HG03064 (cell line): Measurements from ENCODE around the gene PATZ1.
"Not testable (repeated sequence)": the region's sequence is repeated elsewhere in the genome, so short reads cannot be mapped to it uniquely, and the experiment has no call there.

Experiments
- ATAC-seq: cut with Tn5 transposase; IDR thresholded peaks from one replicate; pipeline ENCODE4 v1.9.1; 2021; ENCODE audit warnings: low read depth; ENCODE audit not compliant: unreplicated experiment

Gene PATZ1

GRCh38 chr22:31346255-31346732, at the start of gene PATZ1:
Gene PATZ1 (minus strand): TSS chr22:31346346. CDS start chr22:31345602, 744 bp downstream.
- ATAC-seq, result no peak

- no peak for ATAC-seq
These were observed 48.2 kb upstream of the PATZ1 start for GRCh38 chr22:31394326-31394725.

GRCh38 chr22:31393893-31394292, 47.7 kb upstream of the PATZ1 start:
- no peak for ATAC-seq

DNA sequence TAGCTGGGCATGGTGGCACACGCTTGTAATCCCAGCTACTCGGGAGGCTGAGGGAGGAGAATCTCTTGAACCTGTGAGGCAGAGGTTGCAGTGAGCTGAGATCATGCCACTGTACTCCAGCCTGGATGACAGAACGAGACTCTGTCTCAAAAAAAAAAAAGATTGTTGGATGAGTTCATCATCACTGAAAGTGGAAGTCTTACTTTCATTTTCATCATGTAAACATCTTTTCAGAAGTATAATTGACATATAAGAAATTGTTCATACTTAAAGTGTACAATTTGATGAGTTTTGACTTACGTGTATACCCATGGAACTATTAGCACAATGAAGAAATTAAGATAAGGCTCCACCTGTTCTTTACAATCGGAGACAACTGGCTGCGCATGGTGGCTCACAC, 32.5 kb upstream of the PATZ1 start:
- not testable (repeated sequence) for ATAC-seq

DNA sequence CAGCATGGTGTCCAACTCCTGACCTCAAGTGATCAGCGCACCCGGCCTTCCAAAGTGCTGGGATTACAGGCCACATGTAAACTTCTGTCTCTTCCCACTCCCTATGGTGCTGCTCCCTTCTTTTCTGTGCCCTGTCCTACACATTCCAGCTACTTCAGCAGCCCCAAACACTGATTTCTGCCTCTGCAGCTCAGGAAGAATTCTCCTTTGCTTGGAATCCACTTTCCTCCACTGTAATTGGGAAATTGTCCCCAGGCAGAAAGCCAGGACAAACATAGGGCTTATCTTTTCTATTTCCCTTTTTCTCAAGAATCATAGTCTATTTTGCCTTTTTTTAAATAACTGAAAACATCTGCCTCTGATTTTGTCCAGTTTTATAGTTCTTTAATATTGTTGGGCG, 32.0 kb upstream of the PATZ1 start:
- ATAC-seq, result no peak

- ATAC-seq, result no peak
These were observed 31.5 kb upstream of the PATZ1 start for GRCh38 chr22:31377612-31378011.

DNA sequence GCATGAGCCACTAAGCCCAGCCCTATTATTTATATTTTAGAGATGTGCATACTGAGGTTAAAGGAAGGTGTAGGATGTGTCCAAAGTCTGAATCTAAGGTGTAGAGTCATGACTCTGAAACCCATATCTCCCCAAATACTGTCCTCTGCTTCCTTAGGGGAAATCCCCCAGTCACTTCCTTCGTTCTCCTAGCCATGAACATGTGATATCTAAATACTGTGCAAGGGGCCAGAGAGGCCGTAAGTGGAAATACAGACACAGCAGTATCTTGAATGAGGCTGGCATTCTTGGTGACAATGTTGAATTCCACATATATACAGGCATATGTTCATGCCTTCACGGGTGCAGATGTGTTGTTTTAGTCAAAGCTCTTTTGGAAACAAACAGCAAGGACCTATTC, 21.3 kb upstream of the PATZ1 start:
- ATAC-seq, result no peak

DNA sequence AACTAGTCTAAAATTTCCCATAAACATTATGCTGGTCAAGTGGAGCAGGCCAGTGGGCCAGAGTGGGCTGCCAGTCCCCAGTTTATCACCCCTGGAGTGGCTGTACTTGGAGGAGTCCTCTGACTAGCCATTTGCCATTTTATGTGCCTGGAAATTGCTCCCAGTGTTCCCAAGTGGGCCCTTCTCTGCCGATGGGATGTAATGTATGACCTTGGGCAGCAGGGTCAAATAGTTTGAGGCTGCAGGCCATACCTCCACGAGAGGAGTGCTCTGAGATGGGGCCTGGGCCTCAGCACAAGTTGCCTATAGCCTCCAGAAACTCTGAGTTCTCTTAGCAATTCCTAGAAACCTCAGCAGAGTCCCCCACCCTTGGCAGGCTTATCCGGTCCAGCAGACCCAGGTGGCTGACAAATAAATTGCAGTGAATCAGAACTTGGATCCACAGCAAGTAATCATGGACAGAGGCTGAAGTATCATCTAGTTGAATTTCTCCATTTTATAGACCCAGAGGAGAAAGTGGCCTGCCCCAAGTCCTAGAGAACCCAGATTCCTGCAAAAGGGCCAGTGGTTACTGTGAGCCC, 17.8 kb upstream of the PATZ1 start:
- ATAC-seq, result no peak

DNA sequence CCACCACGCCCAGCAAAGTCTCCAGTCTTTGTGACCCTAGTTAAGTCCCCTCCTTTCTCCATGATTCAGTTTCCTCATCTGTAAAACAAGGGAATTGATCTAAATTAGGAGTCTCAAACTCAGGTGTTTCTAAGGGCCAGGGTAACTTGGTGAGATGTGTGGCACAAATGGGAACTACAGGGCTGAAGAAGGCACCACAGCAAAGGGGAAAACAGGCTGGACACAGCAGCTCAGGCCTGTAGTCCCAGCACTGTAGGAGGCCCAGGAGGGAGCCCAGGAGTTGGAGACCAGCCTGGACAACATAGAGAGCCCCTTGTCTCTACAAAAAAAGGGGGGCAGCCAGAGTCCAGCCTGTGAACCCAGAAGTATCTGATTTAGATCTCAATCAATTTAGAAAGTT, 15.6 kb upstream of the PATZ1 start:
- ATAC-seq, result no peak

- ATAC-seq, result no peak
These were observed 13.9 kb upstream of the PATZ1 start for GRCh38 chr22:31360029-31360428.

DNA sequence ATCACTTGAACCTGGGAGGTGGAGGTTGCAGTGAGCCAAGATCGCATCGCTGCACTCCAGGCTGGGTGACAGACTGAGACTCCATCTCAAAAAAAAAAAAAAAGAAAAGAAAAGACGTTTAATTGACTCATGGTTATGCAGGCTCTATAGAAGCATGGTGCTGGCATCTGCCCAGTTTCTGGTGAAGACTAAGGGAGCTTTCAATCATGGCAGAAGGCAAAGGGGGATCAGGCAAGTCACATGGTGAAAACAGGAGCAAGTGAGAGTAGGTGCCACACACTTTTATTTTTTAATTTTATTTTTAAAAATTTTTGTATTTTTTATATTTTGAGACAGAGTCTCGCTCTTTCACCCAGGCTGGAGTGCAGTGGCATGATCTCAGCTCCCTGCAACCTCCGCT, 8.4 kb upstream of the PATZ1 start:
- no peak for ATAC-seq

GRCh38 chr22:31350410-31350863, 4.3 kb upstream of the PATZ1 start:
- ATAC-seq, result no peak

DNA sequence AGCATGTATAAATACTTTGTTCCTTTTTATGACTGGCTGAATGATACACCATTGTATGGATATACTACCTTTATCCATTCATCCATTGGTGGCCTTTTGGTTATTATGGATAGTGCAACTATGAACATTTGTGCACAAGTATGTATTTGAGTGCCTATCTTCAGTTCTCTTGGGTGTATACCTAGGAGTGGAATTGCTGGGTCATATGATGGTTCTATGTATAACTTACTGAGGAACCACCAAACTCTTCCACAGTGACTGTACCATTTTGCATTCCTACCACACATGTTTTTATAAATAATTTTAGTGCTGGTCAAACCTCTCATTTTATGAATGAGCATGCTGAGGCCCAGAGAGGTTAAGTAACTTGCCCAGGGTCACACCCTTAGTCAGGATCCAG, 3.8 kb upstream of the PATZ1 start:
- no peak for ATAC-seq

GRCh38 chr22:31348766-31349165, 2.6 kb upstream of the PATZ1 start:
- ATAC-seq, result no peak

- ATAC-seq, result not testable (repeated sequence)
These were observed 1.8 kb upstream of the PATZ1 start for GRCh38 chr22:31348009-31348337.

DNA sequence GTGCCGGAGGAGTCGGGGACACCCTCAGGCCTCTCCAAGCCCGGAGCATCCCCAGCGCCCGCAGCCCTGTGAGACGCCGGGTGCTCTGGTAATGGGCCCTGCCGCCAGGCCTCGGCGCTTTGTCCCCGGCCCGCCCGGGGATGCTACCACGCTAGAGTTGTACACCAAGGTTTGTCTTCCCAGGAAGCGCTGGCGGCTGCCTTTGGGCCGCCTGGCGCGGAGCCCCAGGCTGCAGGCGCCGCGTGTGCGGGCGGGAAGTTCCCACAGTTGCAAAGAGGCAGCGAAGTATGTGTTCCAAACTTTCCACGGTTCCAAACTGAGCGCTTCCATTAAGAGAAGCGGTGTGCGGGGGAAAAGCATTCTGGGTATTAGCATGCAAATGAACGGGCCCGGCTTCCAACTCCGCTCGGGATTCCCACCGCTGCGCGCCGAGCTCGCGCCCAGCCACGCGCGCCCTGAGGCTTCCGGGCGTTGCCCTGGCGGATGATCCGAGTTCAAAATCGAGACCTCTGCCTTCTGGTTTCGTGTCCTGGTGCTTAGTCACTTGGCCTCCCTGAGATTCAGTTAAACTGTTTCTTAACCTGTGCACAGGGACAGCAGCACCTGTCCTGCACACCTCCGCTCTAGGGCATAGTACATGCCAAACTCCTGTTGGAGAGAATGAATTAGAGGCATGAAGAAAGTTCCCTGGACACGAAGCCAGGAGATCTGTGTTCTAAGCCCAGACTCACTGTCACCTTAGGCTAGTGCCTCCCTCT, 1.3 kb upstream of the PATZ1 start:
- no peak for ATAC-seq

GRCh38 chr22:31346733-31347250, 646 bp upstream of the PATZ1 start:
- no peak for ATAC-seq

DNA sequence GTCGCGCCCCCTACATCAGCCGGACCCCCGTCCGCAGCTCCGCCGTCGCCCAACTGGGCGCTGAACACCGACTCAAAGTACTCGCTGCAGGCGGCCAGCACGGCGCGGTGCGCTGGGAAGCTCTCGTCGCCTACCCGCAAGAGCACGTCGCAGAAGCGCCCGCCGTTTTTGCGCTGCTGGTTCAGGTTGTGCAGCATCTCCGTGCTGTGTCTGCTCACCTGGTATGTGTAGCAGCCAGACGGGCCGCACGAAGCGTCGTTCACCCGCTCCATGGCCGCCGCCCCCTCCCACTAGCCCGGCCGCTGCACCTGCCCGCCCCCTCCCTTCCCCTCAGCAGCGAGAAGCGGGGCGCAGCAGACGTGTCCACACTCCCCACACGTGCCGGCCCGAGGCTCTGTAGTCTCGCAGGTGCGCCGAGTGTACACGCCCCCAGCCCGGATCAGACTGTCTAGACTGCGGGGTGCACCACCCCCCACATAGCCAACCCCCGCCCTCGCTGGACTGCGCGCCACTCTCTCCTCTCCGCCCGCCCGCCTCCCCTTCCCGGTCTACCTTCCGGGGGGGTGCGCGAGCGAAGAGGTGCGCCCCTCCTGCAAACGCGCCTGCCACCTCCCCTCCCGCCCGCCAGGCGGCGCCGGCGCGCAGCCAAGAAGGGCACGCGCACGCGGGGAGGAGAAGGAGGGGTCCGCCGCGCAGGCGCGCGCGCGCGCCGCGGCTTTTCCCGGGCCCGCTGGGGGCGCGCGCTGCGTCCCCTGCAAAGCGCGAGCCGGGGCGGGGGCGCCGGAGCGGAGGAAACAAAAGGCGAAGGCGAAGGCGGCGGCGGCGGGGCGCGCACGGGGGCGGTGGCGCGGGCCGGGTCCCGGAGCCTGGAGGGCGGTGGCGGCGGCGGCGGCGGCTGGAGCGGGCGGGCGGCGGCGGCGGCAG, 553 bp downstream of the PATZ1 start:
- no peak for ATAC-seq

- ATAC-seq, result no peak
These were observed 1.4 kb downstream of the PATZ1 start for GRCh38 chr22:31344578-31345330.

GRCh38 chr22:31344256-31344577, 1.9 kb downstream of the PATZ1 start:
- ATAC-seq, result no peak
